SJSA1 (cell line): ENCODE results near the gene PEA15. TPM values are rescaled to one million over a fixed set of nuclear protein-coding genes. Genes with fewer than 3 reads are reported as not detected.

Source experiments
- total RNA-seq: library from RNA; depleted of rRNA; stranded (reverse); fragments of >200 nt; shearing (Covaris generic); gene quantifications from 2 replicates; pipeline ENCODE4 v1.2.3, GENCODE V29; 2014; rRNA removed

Gene PEA15
- total RNA-seq, 1 experiment from 2014 or later: 321 TPM

Other genes with a start within 250 kb of the PEA15 start
- 5.9 TPM in 2 replicates for gene PIGM, start 173.4 kb upstream of the PEA15 start, total RNA-seq
- not detected in 2 replicates for gene KCNJ10, start 135.2 kb upstream of the PEA15 start, total RNA-seq
- gene KCNJ9, start 123.8 kb upstream of the PEA15 start, total RNA-seq: not detected in 2 replicates
- gene IGSF8, start 106.8 kb upstream of the PEA15 start, total RNA-seq: 30.6 and 41.7 TPM in 2 replicates
- 1.2 TPM in 1 of 2 replicates, not detected in the other for gene ATP1A2, start 89.6 kb upstream of the PEA15 start, total RNA-seq
- gene ATP1A4, start 53.8 kb upstream of the PEA15 start, total RNA-seq: not detected in 2 replicates
- gene CASQ1, start 14.8 kb upstream of the PEA15 start, total RNA-seq: not detected in 2 replicates
- gene DCAF8, start 57.2 kb downstream of the PEA15 start, total RNA-seq: 37.5 and 45.8 TPM in 2 replicates
- gene PEX19, start 79.7 kb downstream of the PEA15 start, total RNA-seq: 51.9 and 61.0 TPM in 2 replicates
- gene COPA, start 137.9 kb downstream of the PEA15 start, total RNA-seq: 162 and 191 TPM in 2 replicates
- 48.4 and 58.5 TPM in 2 replicates for gene NCSTN, start 138.0 kb downstream of the PEA15 start, total RNA-seq
- gene NHLH1, start 161.7 kb downstream of the PEA15 start, total RNA-seq: 0.11 TPM in 1 of 2 replicates, not detected in the other
- gene VANGL2, start 195.2 kb downstream of the PEA15 start, total RNA-seq: 2.2 and 2.3 TPM in 2 replicates